Prostate gland (tissue), 2 donors: ENCODE data around the gene PRKAG2.

Experiments
- POLR2AphosphoS5 ChIP-seq: sonication (generic); formaldehyde crosslinking; IDR thresholded peaks from one replicate; pipeline ENCODE4 v1.6.1; 2017; ENCODE audit warnings: antibody characterized with exemption
- TF ChIP-seq, protein P1 (sequence below), 4 experiments: fragments of 200-600 bp in 2 of 4; fragments of 450-650 bp in 2 of 4; sonication (generic) in 2 of 4; IDR thresholded peaks; 1 replicate in 3 of 4; 2 replicates in 1 of 4; pipeline ENCODE4 v1.5.1; 2016 to 2019; ENCODE audit warnings: antibody characterized with exemption in 4 of 4, mild to moderate bottlenecking in 2 of 4, moderate library complexity in 2 of 4

DNA sequence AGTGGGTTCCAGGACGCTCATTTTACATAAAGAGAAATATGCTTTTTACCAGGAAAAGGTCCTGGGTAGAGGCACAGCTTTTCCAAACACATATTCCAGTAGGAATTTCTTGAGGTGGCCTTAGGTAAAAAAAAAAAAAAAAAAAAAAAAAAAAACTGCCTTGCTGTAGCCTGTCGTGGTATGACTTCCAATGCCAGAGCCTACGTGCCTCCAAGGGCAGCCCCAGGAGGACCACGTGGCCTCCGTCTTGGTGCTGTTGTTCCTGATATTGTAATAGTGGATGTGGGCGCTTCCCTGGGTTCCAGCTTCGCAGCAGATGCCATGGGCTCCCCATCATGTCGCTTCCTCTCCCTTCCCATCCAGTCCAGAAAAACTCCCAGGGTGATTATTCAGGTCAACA lies 49.3 kb downstream of the PRKAG2 start:
- TF ChIP-seq, protein P1, sequence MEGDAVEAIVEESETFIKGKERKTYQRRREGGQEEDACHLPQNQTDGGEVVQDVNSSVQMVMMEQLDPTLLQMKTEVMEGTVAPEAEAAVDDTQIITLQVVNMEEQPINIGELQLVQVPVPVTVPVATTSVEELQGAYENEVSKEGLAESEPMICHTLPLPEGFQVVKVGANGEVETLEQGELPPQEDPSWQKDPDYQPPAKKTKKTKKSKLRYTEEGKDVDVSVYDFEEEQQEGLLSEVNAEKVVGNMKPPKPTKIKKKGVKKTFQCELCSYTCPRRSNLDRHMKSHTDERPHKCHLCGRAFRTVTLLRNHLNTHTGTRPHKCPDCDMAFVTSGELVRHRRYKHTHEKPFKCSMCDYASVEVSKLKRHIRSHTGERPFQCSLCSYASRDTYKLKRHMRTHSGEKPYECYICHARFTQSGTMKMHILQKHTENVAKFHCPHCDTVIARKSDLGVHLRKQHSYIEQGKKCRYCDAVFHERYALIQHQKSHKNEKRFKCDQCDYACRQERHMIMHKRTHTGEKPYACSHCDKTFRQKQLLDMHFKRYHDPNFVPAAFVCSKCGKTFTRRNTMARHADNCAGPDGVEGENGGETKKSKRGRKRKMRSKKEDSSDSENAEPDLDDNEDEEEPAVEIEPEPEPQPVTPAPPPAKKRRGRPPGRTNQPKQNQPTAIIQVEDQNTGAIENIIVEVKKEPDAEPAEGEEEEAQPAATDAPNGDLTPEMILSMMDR (IDR thresholded peaks at IDR 0.05): no peak
- no peak for TF ChIP-seq POLR2AphosphoS5
